AG04449 (cell line): ENCODE results near the gene ZNF385B.
"Not testable (repeated sequence)": the region's sequence is repeated elsewhere in the genome, so short reads cannot be mapped to it uniquely, and the experiment has no call there.

Experiments used
- CTCF ChIA-PET: fragments of 350-600 bp; formaldehyde crosslinking; extraction: SDS; loops from one replicate; lab custom pipeline; 2021; ENCODE audit warnings: antibody characterized with exemption; lab: Yijun Ruan, JAX
- POLR2A ChIA-PET: fragments of 400-600, 350-600 bp; formaldehyde crosslinking; extraction: SDS; loops from one replicate; lab custom pipeline; 2020; ENCODE audit warnings: antibody characterized with exemption, inconsistent platforms; lab: Yijun Ruan, JAX
- DNase-seq: peaks from one replicate; pipeline ENCODE4 v3.0.0-alpha.2; 2010; ENCODE audit warnings: low read depth, low spot score
- H3K4me3 ChIP-seq: 2 replicates; pipeline ENCODE4 v1.5.1; 2011; ENCODE audit warnings: low read depth, mild to moderate bottlenecking, control low read depth, low read length
- CTCF ChIP-seq: IDR thresholded peaks from one replicate; pipeline ENCODE4 v1.5.1; 2011; ENCODE audit warnings: mild to moderate bottlenecking, moderate library complexity, low read length, control low read depth, inconsistent platforms; ENCODE audit not compliant: insufficient read depth; ENCODE audit errors: missing control alignments

The ZNF385B gene

GRCh38 chr2:179790235-179791217, 70.9 kb downstream of the ZNF385B start:
- CTCF ChIA-PET = no interaction called here
- no peak overlapping the region for H3K4me3 ChIP-seq
- POLR2A ChIA-PET = no interaction called here
- TF ChIP-seq CTCF = no peak
- DNase-seq = no peak

- no peak for DNase-seq
- no peak overlapping the region for H3K4me3 ChIP-seq
- TF ChIP-seq CTCF = no peak
- ChIA-PET POLR2A (no interaction called here), CTCF (no interaction called here)
Measured at GRCh38 chr2:179788104-179788503, 73.3 kb downstream of the ZNF385B start.

GRCh38 chr2:179787601-179788000, 73.8 kb downstream of the ZNF385B start:
- CTCF ChIA-PET = no interaction called here
- POLR2A ChIA-PET = no interaction called here
- no peak for DNase-seq
- H3K4me3 ChIP-seq = no peak overlapping the region
- TF ChIP-seq CTCF = no peak

GRCh38 chr2:179785902-179786301, 75.5 kb downstream of the ZNF385B start:
- no peak for TF ChIP-seq CTCF
- no peak for DNase-seq
- CTCF ChIA-PET = no interaction called here
- POLR2A ChIA-PET = no interaction called here
- H3K4me3 ChIP-seq = no peak overlapping the region

GRCh38 chr2:179782346-179782745, 79.1 kb downstream of the ZNF385B start:
- not testable (repeated sequence) for DNase-seq

GRCh38 chr2:179773986-179774385, 87.4 kb downstream of the ZNF385B start:
- no peak for DNase-seq
- CTCF ChIA-PET = no interaction called here
- POLR2A ChIA-PET = no interaction called here
- TF ChIP-seq CTCF = no peak
- no peak overlapping the region for H3K4me3 ChIP-seq

More at GRCh38 chr2:179782346-179782745, 79.1 kb downstream of the ZNF385B start:
- CTCF ChIA-PET, H3K4me3 ChIP-seq, POLR2A ChIA-PET: not testable (repeated sequence)
